ENCODE results near the gene IL17RA. TPM values are rescaled to one million over a fixed set of nuclear protein-coding genes. Genes with fewer than 3 reads are reported as not detected.

Gene IL17RA
- total and polyA plus RNA-seq, 8 donors: 3.2 to 19.1 (median 8.7) TPM

DNA sequence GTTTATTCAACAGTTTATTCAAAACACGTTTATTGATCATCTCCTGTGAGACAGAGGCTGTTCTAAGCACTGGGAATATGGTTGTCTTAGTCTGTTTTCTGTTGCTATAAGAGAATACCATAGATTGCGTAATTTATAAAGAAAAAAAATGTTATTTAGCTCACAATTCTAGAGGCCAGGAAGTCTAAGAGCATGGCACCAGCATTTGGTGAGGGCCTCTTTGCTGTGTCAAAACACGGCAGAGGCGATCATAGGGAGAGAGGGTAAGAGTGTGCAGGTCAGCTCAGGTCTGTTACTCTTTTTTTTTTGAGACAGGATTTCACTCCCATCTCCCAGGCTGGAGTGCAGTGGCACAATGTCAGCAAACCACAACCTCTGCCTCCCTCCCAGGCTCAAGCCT is 5.2 kb upstream of the IL17RA start:
- WGBS, 5 donors: 72 to 87% (median 80%) methylated on average over 4 of the region's 4 CpGs

DNA sequence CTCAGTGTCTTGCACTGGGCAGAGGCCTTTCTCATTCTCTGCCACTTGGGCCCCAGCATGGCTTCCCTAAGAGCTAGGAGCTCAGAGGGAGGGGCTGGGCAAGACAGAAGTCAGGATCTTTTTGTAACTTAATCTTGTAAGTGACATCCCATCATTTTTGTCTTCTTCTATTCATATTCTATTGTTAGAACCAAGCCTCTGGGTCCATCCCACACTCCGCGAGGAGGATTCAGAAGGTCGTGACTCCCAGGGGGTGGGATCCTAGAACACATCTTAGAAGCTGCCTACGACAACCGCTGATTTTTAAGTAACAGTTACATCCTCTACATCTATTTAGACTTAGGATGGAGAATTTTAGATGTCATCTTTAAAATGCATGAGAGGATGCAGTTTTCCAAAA is 1.5 kb upstream of the IL17RA start:
- intact Hi-C loops (cut with DNase I; ENCODE audit: low total_unique reads): loop anchor here (10.0 kb wide), 1 partner anchor 92 kb away; no protein-coding TSS in a partner anchor
- no peaks in the 10 kb centered on the region for H3K9me3 ChIP-seq
- no peaks in the 10 kb centered on the region for H3K36me3 ChIP-seq
- H3K27me3 ChIP-seq: no peaks in the 10 kb centered on the region
- no peak for TF ChIP-seq POLR2A (IDR thresholded peaks at IDR 0.05)
- TF ChIP-seq EP300 (IDR thresholded peaks at IDR 0.05): no peak
- no peak for TF ChIP-seq POLR2AphosphoS5 (IDR thresholded peaks at IDR 0.05)
- TF ChIP-seq, protein P1, sequence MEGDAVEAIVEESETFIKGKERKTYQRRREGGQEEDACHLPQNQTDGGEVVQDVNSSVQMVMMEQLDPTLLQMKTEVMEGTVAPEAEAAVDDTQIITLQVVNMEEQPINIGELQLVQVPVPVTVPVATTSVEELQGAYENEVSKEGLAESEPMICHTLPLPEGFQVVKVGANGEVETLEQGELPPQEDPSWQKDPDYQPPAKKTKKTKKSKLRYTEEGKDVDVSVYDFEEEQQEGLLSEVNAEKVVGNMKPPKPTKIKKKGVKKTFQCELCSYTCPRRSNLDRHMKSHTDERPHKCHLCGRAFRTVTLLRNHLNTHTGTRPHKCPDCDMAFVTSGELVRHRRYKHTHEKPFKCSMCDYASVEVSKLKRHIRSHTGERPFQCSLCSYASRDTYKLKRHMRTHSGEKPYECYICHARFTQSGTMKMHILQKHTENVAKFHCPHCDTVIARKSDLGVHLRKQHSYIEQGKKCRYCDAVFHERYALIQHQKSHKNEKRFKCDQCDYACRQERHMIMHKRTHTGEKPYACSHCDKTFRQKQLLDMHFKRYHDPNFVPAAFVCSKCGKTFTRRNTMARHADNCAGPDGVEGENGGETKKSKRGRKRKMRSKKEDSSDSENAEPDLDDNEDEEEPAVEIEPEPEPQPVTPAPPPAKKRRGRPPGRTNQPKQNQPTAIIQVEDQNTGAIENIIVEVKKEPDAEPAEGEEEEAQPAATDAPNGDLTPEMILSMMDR (IDR thresholded peaks at IDR 0.05): no peak
- no peak overlapping the region for H3K4me3 ChIP-seq
- peaks cover 13 to 39% (median 35%) of the 10 kb centered on the region in 4 donors for H3K4me1 ChIP-seq
- H3K27ac ChIP-seq: no peak overlapping the region
- no peak for DNase-seq
- 91 to 98% (median 96%) methylated on average over 5 of the region's 5 CpGs for WGBS, 5 donors

More for the DNA sequence above, 5.2 kb upstream of the IL17RA start:
- no peak for DNase-seq
- Histone ChIP-seq H3K4me3 (no peak overlapping the region), H3K36me3 (no peaks in the 10 kb centered on the region), H3K27me3 (no peaks in the 10 kb centered on the region), H3K9me3 (no peaks in the 10 kb centered on the region), H3K27ac (no peak overlapping the region), H3K4me1 (peaks cover 0 to 21% (median 9%) of the 10 kb centered on the region in 4 donors)
- intact Hi-C loops (cut with DNase I; ENCODE audit: low total_unique reads): no loop called here
- TF ChIP-seq, protein P1 (IDR thresholded peaks at IDR 0.05): no peak
- TF ChIP-seq POLR2A (IDR thresholded peaks at IDR 0.05): no peak
- TF ChIP-seq POLR2AphosphoS5 (IDR thresholded peaks at IDR 0.05): no peak
- TF ChIP-seq EP300 (IDR thresholded peaks at IDR 0.05): no peak

DNA sequence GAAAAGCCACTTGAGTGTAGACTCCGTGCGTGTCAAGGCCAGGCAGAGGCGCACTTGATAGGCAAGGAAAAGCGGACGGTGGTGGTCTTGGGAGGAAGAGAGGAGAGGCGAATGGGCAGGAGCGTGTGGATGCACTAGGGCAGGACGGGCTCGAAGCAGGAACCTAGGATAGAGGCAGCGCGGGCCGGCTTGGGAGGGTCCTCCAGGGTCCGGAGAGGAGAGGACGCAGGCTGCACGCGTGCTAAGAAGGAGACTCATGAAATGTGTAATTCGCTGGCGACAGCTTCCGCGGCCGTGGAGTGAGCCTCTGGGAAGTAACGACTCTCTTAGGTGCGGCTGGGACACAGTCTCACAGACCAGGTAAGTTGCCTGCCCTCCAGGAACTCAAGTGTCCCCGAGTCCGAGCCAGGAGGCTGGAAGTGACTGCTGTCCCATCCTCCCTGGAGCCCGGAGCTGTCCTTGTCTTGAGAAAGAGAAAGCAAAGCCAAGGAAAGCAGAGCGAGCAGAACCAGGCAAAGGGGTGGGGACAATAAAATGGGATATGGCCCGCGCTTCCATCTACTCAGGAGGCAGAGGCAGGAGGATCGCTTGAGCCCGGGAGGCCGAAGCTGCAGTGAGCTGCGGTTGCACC is 874 bp upstream of the IL17RA start:
- peak overlapping the region; percentile 73 to 96 (median 88) for H3K4me3 ChIP-seq
- TF ChIP-seq POLR2A (IDR thresholded peaks at IDR 0.05): no peak
- no peaks in the 10 kb centered on the region for H3K9me3 ChIP-seq
- H3K36me3 ChIP-seq: no peaks in the 10 kb centered on the region
- 88 to 91% (median 89%) methylated on average over 31 to 33 of the region's 33 CpGs for WGBS, 5 donors
- intact Hi-C loops (cut with DNase I; ENCODE audit: low total_unique reads): loop anchor here (10.0 kb wide), 1 partner anchor 91 kb away; no protein-coding TSS in a partner anchor
- peak overlapping the region in 4 of 5 donors; percentile 94 to 96 (median 96) for H3K27ac ChIP-seq
- H3K27me3 ChIP-seq: no peaks in the 10 kb centered on the region
- H3K4me1 ChIP-seq: peaks cover 13 to 42% (median 39%) of the 10 kb centered on the region in 4 donors
- DNase-seq: no peak

DNA sequence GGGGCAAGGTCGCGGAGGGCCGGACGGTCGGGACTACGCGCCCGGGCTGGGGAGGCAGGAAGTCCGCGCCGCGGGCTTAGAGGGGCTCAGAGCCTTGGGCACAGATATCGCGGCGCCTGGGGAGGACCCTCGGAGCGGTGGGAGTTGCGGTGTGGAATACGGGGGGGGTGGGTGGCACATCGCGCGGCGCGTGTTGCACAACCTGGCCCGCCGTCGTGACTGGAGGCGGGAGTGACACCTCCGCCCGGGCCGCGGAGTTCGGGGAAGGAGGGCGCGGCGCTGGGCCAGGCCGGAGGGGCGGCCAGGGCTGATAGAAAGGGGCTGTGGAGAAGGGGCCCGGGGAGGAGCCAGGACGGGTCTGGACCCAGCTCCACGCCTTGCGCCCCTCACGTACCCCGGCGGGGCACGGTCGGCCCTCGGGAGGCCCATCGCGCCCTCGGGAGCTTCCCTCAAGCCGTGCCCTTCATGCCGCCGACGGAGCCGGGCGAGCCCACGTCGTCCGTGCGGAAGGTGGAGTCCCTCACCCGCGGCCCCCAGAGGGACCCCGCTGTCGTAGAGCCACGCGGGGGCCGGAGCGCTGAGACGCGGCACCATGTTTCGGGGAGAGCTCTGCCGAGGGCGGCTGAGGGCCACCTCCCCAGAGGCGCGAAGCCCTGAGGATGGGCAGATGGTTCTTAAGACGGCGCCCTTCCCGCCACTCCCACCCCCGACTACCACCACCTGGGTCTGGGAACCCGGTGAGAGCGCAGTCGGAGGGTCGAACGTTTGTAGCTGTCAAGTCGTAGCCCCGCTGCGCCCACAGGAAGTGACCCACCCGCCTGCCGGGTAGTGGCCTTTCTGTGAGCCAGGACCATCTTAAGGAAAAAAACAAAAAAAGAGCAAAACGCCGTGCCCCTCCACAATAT is 729 bp downstream of the IL17RA start:
- Histone ChIP-seq H3K27me3 (no peaks in the 10 kb centered on the region), H3K4me1 (peaks cover 13 to 54% (median 39%) of the 10 kb centered on the region in 4 donors), H3K4me3 (peak overlapping the region; percentile 73 to 96 (median 88)), H3K27ac (peak overlapping the region; percentile 91 to 96 (median 95)), H3K36me3 (no peaks in the 10 kb centered on the region), H3K9me3 (no peaks in the 10 kb centered on the region)
- DNase-seq: peak; percentile 47 to 59
- intact Hi-C loops (cut with DNase I; ENCODE audit: low total_unique reads): loop anchor here (10.0 kb wide), 1 partner anchor 89 kb away; no protein-coding TSS in a partner anchor
- 6 to 10% (median 6%) methylated on average over 32 to 92 of the region's 92 CpGs for WGBS, 5 donors
- TF ChIP-seq EP300 (IDR thresholded peaks at IDR 0.05): no peak
- TF ChIP-seq POLR2A (IDR thresholded peaks at IDR 0.05): no peak
- no peak for TF ChIP-seq POLR2AphosphoS5 (IDR thresholded peaks at IDR 0.05)
- TF ChIP-seq, protein P1 (IDR thresholded peaks at IDR 0.05): no peak
